Measurements from ENCODE around the gene TSPAN2. TPM values are rescaled to one million over a fixed set of nuclear protein-coding genes. Genes with fewer than 3 reads are reported as not detected.

TSPAN2 gene
- total and polyA plus RNA-seq, 11 donors = 2.8 to 10.6 (median 7.1) TPM

- TF ChIP-seq CTCF (IDR thresholded peaks at IDR 0.05) (no peak), POLR2A (IDR thresholded peaks at IDR 0.05) (no peak)
- no peak for ATAC-seq
- H3K4me1 ChIP-seq = peaks cover 0 to 6% (median 0%) of the 10 kb centered on the region in 12 donors
- WGBS, 4 donors = 88 to 100% (median 94%) methylated on average over 1 of the region's 1 CpG
- peaks cover 0 to 3% (median 0%) of the 10 kb centered on the region in 9 donors for H3K27me3 ChIP-seq
- intact Hi-C loops (cut with DNase I) = loop anchor here in 1 of 10 donors (10.0 kb wide), 1 partner anchor 62 kb away; no protein-coding TSS in a partner anchor
- no peak for DNase-seq
- H3K27ac ChIP-seq = no peak overlapping the region
- peaks cover 0 to 14% (median 6%) of the 10 kb centered on the region in 12 donors for H3K9me3 ChIP-seq
- H3K36me3 ChIP-seq = no peaks in the 10 kb centered on the region
- no peak overlapping the region for H3K4me3 ChIP-seq
These were observed 28.0 kb upstream of the TSPAN2 start for GRCh38 chr1:115117298-115117697.

GRCh38 chr1:115116512-115116911 is 27.2 kb upstream of the TSPAN2 start:
- Histone ChIP-seq H3K36me3 (no peaks in the 10 kb centered on the region), H3K27me3 (no peaks in the 10 kb centered on the region), H3K4me1 (peaks cover 0 to 6% (median 0%) of the 10 kb centered on the region in 12 donors), H3K9me3 (peaks cover 0 to 7% (median under 1%) of the 10 kb centered on the region in 12 donors), H3K27ac (no peak overlapping the region), H3K4me3 (no peak overlapping the region)
- 76 to 83% (median 79%) methylated on average over 5 of the region's 5 CpGs for WGBS, 4 donors
- intact Hi-C loops (cut with DNase I) = loop anchor here in 1 of 10 donors (10.0 kb wide), 1 partner anchor 62 kb away; no protein-coding TSS in a partner anchor
- TF ChIP-seq CTCF (IDR thresholded peaks at IDR 0.05) (no peak), POLR2A (IDR thresholded peaks at IDR 0.05) (no peak)
- no peak for DNase-seq
- ATAC-seq = no peak

DNA sequence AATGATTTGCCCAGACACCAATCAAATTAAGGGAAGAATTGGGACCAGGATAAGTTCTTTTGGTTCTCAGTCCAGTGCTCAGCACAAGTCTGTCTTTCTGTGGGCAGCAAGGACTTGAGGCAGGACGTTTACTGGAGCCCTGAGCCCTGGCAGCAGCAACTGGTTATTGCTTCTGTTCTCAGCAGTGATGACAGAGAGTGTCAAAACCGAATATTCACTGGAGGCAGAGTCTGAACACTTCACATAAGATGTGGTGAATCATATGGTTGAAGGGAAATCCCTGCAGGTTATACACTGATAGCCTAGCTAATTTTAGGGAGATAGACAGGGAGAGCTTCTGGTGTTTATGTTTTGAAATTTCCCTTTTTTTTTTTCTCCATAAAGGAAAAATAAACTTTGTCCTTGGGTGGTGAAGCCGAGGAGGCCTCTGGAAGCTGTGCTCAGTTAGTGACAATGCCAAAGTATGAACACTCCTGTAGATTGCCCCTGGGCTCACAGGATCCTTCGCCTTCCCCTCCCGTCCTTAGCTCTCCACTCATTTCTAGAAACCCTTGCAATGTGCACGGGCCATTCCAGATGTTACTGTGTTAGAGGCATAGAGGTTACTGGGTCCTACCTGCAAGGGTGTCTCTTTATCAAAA is 26.3 kb upstream of the TSPAN2 start:
- 63 to 72% (median 67%) methylated on average over 6 of the region's 6 CpGs for WGBS, 4 donors
- intact Hi-C loops (cut with DNase I) = loop anchor here in 1 of 10 donors (10.0 kb wide), 1 partner anchor 61 kb away; no protein-coding TSS in a partner anchor
- Histone ChIP-seq H3K9me3 (no peaks in the 10 kb centered on the region), H3K4me1 (peaks cover 0 to 6% (median 0%) of the 10 kb centered on the region in 12 donors), H3K27ac (no peak overlapping the region), H3K4me3 (no peak overlapping the region), H3K27me3 (no peaks in the 10 kb centered on the region), H3K36me3 (no peaks in the 10 kb centered on the region)
- TF ChIP-seq CTCF (IDR thresholded peaks at IDR 0.05) = no peak
- ATAC-seq (no peak), DNase-seq (no peak)

DNA sequence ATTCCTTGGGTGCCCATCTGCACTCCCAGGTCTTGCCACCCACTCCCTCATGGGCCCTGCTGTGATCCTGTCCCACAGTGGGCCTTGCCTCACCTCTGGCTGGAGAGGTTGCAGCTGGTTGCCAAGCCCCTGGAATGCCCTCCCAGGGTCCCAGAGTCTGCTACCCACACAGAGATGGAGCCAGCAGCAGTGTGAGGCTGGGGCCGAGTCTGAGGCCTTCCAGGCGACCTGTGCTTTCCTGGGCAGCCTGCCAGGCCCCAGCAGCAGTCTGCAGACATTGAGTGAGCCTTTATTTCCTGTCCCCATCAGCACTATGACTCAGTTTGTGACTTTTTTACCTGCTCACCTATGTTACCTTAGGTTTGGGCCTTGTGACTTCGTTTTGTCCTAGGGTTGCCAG is 25.0 kb upstream of the TSPAN2 start:
- Histone ChIP-seq H3K27me3 (no peaks in the 10 kb centered on the region), H3K9me3 (no peaks in the 10 kb centered on the region), H3K27ac (no peak overlapping the region), H3K4me1 (peaks cover 0 to 6% (median 0%) of the 10 kb centered on the region in 12 donors), H3K36me3 (no peaks in the 10 kb centered on the region), H3K4me3 (no peak overlapping the region)
- TF ChIP-seq POLR2A (IDR thresholded peaks at IDR 0.05) (no peak), CTCF (IDR thresholded peaks at IDR 0.05) (no peak)
- DNase-seq (peak in 1 of 5 donors; percentile 38), ATAC-seq (peak in 2 of 4 donors; percentile 27 to 31)
- intact Hi-C loops (cut with DNase I) = loop anchor here in 2 of 10 donors (5.0 to 10.0 kb wide), 2 partner anchors 60 to 62 kb away; no protein-coding TSS in a partner anchor
- 20 to 27% (median 21%) methylated on average over 3 of the region's 3 CpGs for WGBS, 4 donors

All from heart left ventricle (tissue), 16 donors.